GM19324 (cell line): ENCODE results near the gene APIP.
"Not testable (repeated sequence)": the region's sequence is repeated elsewhere in the genome, so short reads cannot be mapped to it uniquely, and the experiment has no call there.

Experiments
- ATAC-seq: cut with Tn5 transposase; IDR thresholded peaks from one replicate; pipeline ENCODE4 v1.9.1; 2021; ENCODE audit warnings: mild to moderate bottlenecking, moderate library complexity; ENCODE audit not compliant: unreplicated experiment, low FRiP score

APIP gene

GRCh38 chr11:34926831-34927132, 10.6 kb upstream of the APIP start:
- ATAC-seq, result no peak

GRCh38 chr11:34926101-34926830, 10.1 kb upstream of the APIP start:
- ATAC-seq, result no peak

- ATAC-seq, result no peak
Measured at GRCh38 chr11:34924714-34925113, 8.5 kb upstream of the APIP start.

GRCh38 chr11:34921156-34921555, 5.0 kb upstream of the APIP start:
- no peak for ATAC-seq

- peak; percentile 30 for ATAC-seq
Measured at GRCh38 chr11:34916843-34917770, 928 bp upstream of the APIP start.

- peak; percentile 11 for ATAC-seq
Measured at GRCh38 chr11:34915136-34916014, 804 bp downstream of the APIP start.

GRCh38 chr11:34913556-34913955, 2.6 kb downstream of the APIP start:
- not testable (repeated sequence) for ATAC-seq

GRCh38 chr11:34911676-34912075, 4.5 kb downstream of the APIP start:
- no peak for ATAC-seq

GRCh38 chr11:34910817-34911216, 5.4 kb downstream of the APIP start:
- no peak for ATAC-seq

GRCh38 chr11:34909955-34910354, 6.2 kb downstream of the APIP start:
- ATAC-seq, result no peak

- no peak for ATAC-seq
Measured at GRCh38 chr11:34909415-34909814, 6.8 kb downstream of the APIP start.

- no peak for ATAC-seq
Measured at GRCh38 chr11:34907934-34908593, 8.1 kb downstream of the APIP start.

GRCh38 chr11:34905666-34906065, 10.5 kb downstream of the APIP start:
- no peak for ATAC-seq

GRCh38 chr11:34904421-34904955, 11.7 kb downstream of the APIP start:
- ATAC-seq, result no peak

GRCh38 chr11:34899633-34900016, 16.6 kb downstream of the APIP start:
- no peak for ATAC-seq

GRCh38 chr11:34898474-34898873, 17.7 kb downstream of the APIP start:
- no peak for ATAC-seq

GRCh38 chr11:34897171-34897870, 18.9 kb downstream of the APIP start:
- ATAC-seq, result no peak

GRCh38 chr11:34896191-34896590, 20.0 kb downstream of the APIP start:
- not testable (repeated sequence) for ATAC-seq

- no peak for ATAC-seq
Measured at GRCh38 chr11:34893416-34893815, 22.8 kb downstream of the APIP start.
